ENCODE measurements around the gene ITGAV.

The ITGAV gene

GRCh38 chr2:186714611-186715010, 124.8 kb downstream of the ITGAV start:
- in situ Hi-C loops (cut with MboI; ENCODE audit: low sequenced_read_pairs): no loop called here

GRCh38 chr2:186716004-186716403, 126.1 kb downstream of the ITGAV start:
- in situ Hi-C loops (cut with MboI; ENCODE audit: low sequenced_read_pairs): no loop called here

- in situ Hi-C loops (cut with MboI; ENCODE audit: low sequenced_read_pairs): no loop called here
These were observed 127.0 kb downstream of the ITGAV start for GRCh38 chr2:186716899-186717298.

- in situ Hi-C loops (cut with MboI; ENCODE audit: low sequenced_read_pairs): no loop called here
These were observed 127.6 kb downstream of the ITGAV start for GRCh38 chr2:186717320-186718007.

- in situ Hi-C loops (cut with MboI; ENCODE audit: low sequenced_read_pairs): no loop called here
These were observed 128.3 kb downstream of the ITGAV start for GRCh38 chr2:186718122-186718521.

- in situ Hi-C loops (cut with MboI; ENCODE audit: low sequenced_read_pairs): no loop called here
These were observed 129.0 kb downstream of the ITGAV start for GRCh38 chr2:186718903-186719302.

- in situ Hi-C loops (cut with MboI; ENCODE audit: low sequenced_read_pairs): no loop called here
These were observed 132.1 kb downstream of the ITGAV start for GRCh38 chr2:186721956-186722355.

GRCh38 chr2:186724736-186725135, 134.9 kb downstream of the ITGAV start:
- in situ Hi-C loops (cut with MboI; ENCODE audit: low sequenced_read_pairs): no loop called here

- in situ Hi-C loops (cut with MboI; ENCODE audit: low sequenced_read_pairs): no loop called here
These were observed 135.9 kb downstream of the ITGAV start for GRCh38 chr2:186725783-186726182.

GRCh38 chr2:186726938-186727337, 137.1 kb downstream of the ITGAV start:
- in situ Hi-C loops (cut with MboI; ENCODE audit: low sequenced_read_pairs): no loop called here

- in situ Hi-C loops (cut with MboI; ENCODE audit: low sequenced_read_pairs): no loop called here
These were observed 138.8 kb downstream of the ITGAV start for GRCh38 chr2:186728631-186729030.

Data from hTERT RPE-1 (cell line).